DMS 273 treated with DMSO at 0.1 percent for 48 hours (cell line): ENCODE measurements around the gene ZNF630.
"Not testable (repeated sequence)": the region's sequence is repeated elsewhere in the genome, so short reads cannot be mapped to it uniquely, and the experiment has no call there.

ENCODE experiments used
- DNase-seq: peaks from one replicate; lab custom pipeline; 2025; lab: John Stamatoyannopoulos, UW

Gene ZNF630

DNA sequence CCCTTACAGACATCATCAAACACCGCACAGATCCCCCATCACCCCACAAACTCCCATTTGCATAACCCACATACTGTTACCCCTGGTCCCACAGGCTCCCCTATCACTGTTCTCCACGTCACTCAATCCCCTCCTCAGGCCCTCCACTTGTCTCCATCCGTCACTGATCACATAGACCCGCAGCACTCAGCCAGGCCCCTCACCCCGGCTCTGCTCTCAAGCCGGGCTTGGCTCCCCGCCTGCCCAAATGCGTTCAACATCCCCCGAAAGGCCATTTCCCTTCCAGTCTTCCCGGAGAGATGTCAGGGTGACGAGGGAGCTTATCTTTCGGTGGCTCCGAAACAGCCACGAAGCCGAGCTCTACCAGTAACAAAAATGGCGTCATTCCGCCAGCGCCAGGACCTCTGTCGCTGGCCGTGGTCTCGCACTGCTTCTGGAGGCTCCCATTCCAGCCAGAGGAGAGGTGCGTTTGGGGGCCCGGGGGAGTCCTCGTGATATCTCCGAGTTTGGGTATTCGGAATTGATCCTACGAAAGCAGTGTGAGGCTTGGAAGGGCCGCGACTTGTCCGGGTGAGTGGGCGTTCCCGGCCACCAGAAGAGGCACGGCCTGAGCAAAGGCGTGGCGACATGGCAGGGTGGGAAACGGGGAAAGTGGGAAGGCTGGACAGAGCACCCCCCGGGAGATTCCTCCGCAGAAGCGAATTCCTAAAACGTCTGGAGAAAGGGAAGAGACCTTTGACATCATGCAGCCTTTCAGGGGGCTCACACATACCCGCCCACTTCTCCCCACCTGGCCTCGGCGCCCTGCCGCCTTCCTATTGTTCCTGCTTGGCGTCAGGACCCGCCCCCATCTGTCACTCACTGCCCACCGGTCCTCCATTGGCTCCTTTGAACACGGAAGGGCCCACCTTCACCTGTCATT lies at the start of gene ZNF630:
Gene ZNF630 (minus strand): TSS at position 577 of the 922 bp plus-strand sequence. CDS start 4,754 bp downstream, outside the sequence.
- DNase-seq = peak; percentile 37

DNA sequence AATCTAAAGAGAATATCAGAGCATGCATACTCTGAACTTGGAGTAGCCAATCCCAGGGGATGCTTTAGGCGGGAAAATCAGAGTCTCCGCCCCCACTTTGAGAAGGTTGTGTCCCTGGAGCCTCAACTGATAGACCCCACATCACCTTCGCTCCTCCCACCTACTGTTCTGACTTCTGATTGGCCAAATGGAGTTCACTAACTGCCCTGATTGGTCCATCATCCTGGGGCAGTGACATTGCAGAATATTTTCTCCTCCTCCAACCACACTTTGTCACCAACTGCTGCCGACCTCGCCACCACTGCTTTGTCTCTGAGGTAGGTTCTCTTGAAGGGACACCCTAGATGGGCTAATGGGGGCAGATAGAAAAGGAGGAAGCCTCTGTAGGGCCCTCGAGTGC lies 36.3 kb upstream of the ZNF630 start:
- DNase-seq = no peak

DNA sequence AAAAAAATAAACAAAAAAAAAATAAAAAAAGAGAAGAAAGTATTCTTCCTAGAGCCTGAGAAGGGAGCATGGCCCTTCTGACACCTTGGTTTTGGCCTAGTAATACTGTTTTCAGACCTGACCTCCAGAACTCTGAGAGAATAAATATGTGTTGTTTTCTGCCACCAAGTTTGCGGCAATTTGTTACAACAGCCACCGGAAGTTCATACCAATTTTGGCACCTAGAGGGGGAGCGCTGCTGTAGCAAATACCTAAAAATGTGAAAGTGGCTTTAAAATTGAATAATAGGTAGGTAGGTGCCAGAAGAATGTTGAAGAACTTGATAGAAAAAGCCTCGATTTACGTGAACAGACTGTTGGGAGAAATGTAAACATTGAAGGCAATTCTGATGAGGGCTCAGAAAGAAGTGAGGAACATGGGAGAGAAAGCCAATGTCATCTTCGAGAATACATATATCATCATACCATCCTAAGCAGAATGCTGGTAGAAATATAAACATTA lies 31.5 kb upstream of the ZNF630 start:
- no peak for DNase-seq

DNA sequence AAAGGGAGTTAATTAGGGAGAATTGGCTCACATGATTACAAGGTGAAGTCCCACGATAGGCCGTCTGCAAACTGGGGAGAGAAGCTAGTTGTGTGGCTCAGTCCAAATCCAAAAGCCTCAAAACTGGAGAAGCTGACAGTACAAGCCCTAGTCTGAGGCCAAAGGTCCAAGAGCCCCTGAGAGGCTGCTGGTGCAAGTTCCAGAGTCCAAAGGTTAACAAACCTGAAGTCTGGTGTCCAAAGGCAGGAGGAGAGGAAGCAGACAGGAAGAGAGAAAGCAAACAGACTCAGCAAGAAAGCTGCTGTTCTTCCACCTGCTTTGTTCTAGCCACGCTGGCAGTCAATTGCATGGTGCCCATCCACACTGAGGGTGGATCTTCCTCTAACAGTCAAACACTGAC lies 30.0 kb upstream of the ZNF630 start:
- DNase-seq = no peak

DNA sequence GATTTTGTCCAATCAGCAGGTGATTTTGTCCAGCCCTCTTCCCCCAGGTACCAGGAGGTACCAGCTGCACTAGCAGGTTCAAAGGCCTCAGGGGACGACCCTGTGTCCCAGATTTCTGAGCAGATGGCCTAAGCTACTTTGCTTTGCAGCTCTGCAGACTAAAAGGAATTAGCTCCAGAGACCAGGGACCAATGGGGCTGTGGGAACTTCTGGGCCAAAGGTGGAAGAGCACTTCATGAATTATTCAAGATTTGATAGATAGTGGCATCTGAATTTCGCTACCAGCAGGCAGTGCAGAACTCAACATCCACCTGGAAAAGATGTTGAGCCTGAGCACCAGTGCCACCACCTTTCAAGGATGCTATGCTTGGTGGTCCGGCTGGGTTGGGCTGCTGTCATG lies 21.1 kb upstream of the ZNF630 start:
- not testable (repeated sequence) for DNase-seq

DNA sequence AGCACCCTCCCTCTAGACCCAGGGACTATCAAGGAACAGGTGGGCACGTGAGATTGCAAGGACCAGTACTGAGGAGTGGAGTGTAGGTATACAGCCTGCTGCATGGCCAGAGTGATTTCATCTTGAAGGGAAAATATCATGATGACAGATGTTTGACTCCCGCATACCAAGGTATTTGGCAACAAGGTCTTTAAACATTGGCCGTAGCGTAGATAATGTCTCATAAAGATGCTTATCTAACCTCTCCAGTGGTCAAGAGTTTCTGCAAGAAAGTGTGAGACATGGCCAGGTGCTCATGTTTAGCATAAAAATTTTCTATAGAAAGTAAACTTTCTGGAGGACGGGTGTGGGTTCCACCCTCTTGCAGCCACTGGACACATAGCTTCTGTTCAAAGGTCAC lies 18.7 kb upstream of the ZNF630 start:
- DNase-seq = no peak

DNA sequence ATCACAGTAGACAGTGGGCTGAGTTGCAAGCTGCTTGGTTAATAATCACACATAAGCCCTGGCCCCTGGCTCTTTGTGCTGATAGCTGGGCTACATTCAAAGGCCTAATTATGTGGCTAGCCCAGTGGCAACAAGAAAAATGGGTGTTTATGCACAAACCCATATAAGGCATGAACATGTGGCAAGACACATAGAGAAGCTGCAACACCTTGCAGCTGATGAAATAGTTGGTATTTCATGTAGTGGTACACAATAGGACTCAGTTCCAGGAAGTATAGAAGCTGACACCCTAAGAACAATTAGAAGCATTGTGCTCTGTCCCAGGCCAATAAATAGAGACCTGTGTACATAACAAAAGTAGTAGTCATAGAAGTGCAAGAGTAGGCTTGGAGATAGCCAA lies 14.6 kb upstream of the ZNF630 start:
- no peak for DNase-seq

DNA sequence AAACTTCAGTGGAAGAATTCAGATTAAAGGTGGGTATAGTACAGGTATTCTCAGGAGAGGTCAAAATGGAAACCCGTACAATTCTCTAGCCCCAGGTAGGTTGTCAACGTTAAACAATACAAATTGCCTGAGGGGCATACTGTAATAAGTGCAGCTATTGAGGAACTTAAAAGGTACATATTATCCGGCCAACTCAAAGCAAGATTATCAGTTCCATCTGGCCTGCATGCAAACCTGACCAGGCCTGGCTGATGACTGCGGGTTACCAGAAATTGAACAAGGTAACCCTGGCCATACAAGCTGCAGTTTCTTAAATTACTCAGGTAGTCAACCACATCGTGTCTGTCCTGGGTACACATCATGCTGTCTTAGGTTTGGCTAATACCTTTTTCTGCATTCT lies 12.3 kb upstream of the ZNF630 start:
- DNase-seq = no peak

DNA sequence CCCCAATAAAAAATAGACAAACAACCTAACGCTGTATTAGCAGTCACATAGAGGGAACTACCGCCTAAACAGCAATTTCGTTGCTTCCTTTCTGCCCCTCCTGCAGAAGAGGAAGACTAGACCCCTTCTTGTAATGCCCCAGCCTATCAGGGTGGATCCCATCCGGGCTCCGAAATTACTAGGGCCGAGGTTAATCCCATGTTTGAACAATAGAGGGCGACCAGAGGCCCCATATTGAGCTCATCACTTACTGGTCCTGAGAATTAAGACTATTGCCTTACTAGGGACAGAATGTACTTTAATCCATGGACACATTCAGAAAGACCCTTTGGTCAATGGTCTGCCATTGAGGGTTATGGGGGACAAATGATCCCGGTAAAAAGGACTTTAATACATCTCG lies 11.8 kb upstream of the ZNF630 start:
- DNase-seq = peak; percentile 7

DNA sequence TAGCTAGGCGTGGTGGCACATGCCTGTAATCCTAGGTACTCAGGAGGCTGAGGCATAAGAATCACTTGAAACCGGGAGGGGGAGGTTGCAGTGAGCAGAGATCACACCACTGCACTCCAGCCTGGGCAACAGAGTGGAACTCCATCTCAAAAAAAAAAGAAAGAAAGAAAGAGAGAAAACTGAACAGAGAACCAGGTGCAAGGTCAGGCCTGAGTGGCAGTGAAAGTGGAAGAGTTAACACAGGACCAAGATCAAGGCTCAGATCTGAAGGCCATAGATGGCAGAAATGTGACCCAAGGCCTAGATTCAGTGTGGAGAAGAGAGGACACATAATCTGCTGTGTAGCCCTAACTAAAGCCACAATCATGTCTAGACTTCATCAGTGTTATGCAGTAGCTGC lies 4.9 kb upstream of the ZNF630 start:
- no peak for DNase-seq

DNA sequence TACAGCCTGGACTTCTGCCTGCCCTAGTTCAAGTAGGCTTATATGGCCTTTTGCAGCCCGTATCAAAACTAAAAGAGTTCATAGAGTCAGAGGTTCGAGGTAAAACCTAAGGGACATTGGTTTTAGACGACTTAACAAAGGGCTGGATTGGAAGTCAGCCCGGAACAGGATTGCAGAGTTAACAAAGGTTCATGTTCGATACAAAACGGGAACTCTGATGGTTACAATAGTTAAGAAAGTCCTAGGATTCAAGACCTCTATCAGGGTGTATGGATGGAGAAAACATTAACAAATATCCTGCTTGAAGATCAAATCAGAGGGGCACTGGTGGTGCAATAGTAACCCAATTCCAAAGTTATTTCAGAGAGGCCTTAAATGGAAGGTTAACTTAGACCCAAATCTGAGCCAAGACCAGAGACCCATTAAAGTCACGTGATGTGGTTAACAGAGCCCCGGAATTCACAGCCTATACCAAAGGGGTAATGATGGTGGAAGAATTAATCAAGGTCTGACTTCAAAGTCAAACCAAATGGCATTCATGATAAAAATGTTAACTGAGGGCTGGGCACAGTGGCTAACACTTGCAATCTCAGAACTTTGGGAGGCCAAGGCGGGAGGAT lies 656 bp upstream of the ZNF630 start:
- no peak for DNase-seq

DNA sequence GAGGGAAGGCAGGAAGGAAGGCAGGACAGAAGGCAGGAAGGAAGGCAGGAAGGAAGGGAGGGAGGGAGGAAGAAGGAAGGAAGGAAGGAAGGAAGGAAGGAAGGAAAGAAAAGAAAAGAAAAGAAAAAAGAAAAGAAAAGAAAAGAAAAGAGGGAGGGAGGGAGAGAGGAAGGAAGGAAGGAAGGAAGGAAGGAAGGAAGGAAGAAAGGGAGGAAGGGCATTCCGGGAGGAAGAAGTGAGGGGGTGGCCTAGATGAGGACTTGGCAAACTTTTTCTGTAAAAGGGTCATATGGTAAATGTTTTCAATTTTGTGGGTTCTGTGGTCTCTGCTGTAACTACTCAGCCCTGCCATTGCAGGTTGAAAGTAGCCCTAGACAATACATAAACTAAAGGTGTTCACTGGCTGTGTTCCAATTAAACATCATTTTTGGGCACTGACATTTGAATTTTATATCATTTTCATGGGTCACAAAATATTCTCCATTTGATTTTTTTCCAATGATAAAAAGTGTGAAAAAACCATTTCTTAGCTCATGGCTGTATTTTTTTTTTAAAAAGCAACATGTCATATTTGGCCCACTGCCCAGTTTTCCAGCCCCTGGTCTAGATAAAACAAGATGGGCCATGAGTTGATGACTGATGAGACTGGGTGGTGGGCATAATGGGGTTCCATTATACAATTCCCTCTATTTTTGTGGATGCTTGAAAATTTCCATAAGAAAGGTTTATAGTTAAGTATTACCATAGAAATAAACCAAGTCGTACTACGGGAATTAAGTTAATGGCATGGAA lies 3.1 kb downstream of the ZNF630 start:
- DNase-seq = no peak

DNA sequence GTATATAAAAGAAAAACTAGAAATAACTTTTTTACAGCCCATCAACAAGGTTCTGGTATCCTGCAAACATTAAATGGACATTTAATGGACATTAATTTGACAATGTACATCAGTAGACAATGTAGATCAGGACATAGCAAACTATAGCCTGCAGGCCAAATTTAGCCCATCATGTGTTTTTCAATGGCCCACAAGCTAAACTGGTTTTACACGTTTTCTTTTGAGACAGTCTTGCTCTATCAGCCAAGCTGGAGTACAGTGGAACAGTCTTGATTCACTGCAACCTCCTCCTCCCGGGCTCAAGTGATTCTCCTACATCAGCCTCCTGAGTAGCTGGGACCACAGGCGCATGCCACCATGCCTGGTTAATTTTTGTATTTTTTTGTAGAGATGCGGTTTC lies 7.2 kb downstream of the ZNF630 start:
- no peak for DNase-seq

DNA sequence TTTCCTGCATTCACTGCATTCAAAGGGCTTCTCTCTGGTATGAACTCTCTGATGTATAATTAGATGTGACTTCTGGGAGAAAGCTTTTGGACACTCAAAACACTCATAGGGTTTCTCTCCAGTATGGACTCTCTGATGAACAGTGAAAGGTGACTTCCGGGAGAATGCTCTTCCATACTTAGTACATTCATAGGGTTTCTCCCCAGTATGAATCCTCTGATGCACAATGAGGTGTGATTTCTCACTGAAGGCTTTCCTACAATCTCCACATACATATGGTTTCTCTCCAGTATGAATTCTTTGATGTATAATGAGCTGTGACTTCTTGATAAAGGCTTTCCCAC lies 12.2 kb downstream of the ZNF630 start:
- DNase-seq = no peak

DNA sequence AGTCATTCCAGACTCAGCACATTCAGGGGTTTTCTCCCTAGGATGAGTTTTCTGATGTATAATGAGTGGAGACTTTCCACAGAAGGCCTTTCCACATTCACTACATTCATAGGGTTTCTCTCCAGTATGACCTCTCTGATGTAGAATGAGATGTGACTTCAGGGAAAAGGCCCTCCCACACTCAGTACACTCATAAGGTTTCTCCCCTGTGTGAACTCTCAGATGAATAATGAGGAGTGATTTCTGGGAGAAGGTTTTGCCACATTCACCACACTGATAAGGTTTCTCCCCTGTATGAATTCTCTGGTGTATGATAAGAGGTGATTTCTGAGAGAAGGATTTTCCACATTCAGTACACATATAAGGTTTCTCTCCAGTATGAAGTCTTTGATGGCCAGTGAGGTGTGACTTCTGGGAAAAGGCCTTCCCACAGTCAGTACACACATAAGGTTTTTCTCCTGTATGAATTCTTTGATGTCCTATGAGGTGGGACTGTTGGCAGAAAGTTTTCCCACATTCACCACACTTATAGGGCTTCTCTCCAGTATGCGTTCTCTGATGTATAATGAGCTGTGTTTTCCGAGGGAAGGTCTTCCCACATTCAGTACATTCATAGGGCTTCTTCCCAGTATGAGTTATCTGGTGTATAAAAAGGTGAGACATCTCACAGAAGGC lies 12.7 kb downstream of the ZNF630 start:
- no peak for DNase-seq

DNA sequence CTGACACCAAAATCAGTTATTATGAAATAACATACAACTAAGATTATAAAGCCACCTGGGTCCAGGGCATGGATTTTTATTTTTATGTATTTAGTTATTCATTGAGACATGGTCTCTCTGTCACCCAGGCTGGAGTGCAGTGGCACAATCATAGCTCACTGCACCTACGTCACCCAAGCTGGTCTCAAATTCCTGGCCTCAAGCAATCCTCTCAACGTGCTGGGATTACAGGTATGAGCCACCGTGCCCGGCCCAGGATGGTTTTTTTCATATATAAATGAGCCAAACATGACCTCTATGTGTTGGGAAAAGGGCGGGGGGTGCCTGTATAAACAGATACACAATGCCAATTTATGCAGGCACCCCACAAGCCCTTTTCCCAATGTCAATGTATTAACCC lies 24.6 kb downstream of the ZNF630 start:
- DNase-seq = no peak

DNA sequence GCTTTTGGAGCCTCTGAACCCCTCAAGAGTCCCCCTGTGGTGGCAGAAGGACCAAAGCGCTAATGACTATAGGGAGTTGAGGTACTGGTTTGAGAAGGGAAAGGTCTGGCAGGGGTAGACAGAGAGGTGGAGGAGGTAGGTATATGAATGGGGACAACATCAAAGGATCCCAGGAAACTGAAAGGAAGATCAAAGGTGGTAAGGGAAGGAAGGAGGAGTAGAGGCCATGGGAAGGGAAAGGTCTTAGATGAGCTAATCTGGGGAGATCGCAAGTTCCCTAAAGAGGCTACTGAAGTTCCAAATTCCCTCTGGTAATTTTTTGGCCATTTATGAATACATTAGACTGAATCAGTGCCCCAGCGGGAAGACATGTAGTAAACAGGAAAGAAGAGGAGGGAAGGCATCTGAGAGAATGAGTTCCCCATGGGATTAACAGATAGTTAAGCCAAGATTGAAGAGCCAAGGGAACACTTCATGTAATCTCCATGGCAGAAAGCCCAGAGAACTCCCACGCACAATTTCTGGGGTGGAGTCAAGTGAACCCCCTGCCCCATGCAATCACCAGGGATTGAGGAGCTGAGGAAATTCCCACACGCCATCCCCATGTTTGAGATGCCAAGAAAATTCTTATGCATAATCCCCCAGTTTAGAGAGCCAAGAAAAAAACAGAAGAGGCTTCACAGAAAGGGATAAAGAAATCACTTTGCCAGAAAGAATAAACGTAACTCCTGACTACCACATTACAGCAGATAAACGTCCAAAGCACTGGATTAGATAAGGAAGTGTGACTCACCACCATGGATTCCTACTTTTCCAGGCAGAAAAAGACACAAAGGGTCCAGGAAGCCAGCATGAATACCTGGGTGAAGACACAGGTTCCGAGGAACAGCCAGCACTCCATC lies 25.8 kb downstream of the ZNF630 start:
- DNase-seq = no peak

DNA sequence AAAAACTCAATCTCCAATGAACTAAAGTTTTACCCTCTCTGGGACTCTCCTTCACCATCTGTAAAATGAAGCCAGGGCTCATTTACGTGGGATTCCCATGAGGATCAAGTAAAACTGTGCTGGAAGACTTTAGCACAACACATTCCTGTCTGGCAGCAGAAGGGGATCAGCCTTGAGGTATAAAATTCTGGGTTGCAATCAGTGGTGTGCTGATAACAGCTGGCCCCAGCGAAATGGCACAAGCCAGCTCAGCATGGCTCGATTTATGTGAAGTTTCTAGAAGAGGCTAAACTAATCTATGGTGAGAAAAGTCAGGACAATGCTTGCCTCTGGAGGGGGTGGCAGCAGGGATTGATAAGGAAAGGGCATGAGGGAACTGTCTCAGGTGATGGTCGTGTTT lies 28.4 kb downstream of the ZNF630 start:
- no peak for DNase-seq

DNA sequence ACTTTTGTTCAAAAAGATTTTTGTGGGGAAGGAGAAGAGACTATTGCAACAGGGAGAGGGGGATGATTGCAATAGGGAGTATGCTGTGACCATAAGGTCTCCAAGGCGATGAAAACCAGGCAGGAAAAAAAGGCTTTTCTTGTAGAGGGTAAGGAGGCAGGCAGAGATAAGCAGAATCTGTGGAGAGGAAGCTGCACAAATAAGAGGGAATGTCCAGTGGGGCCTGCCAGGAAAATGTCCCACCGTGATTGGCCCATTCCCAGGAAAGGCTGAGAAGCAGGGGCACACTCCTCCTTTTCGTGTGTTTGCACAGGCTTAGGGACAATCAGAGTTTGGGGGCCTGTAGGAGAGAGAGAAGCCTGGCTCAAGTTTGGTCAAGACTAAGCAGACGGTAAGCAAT lies 35.5 kb downstream of the ZNF630 start:
- DNase-seq = no peak

DNA sequence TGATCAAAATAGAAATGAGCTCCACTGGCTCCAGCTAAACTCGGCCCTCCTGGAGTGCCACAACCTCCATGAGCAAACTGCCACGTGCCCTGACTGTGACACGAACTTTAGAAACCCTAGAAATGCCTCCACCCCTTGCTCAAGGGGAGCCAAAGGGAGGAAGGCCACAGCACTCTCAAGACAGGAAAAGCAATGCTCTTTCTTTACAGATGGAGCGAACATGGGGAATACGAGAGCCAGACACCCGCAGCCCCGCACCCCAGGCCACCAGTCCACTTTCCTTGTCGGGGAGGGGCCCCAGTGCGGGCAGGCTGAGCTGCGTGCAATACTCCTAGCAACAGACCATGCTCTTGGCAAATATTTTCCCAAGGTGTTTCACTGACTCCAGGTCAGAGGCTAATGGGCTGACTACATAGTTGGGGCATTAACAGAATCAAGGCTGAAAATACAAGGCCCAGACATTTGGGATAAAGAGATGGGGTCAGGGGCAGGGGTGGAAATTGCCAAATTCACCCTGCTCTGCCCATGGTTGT lies 40.7 kb downstream of the ZNF630 start:
- DNase-seq = not testable (repeated sequence)

DNA sequence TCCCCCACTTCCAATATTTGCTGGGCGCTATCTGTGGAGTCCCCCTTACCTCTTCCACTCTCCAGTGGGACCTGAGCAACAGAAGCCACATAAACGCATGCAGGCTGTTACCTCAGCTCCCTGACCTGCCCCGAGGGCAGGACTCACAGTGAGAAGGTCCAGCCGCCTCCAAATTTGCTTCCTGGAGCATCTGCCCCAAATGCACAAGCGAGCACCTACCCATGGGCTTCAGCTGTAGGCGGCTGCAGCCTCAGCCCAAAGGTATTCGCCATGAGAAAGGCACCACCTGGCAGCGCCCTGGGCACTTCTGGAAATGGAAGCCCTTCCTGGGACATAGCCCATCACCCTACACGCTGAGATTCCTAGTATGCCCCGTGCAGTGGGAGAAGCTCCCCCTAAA lies 41.2 kb downstream of the ZNF630 start:
- no peak for DNase-seq
